ENCODE data around the gene PDHA1.

The PDHA1 gene

DNA sequence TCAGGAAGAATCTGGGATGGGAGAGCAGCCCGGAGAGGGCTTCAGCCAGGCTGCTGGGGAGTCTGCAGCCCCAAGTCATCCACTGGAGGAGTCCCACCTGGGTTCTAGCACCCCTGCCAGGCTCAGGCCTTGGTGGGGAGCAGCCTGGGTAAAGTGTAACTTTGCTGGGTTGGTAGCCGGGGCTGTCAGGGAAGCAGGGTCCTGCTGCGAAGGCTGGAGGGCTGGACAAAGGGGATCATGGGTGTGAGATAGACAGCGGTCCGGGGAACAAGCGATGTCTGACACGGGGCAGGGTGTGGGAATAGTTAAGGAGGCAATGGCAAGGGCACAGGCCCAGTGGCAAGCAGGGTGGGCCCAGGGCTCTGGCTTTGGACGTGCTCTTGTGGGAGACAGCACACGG lies 37.6 kb downstream of the PDHA1 start:
- TF ChIP-seq CTCF (IDR thresholded peaks at IDR 0.05; ENCODE audit: low read depth, low read length): no peak
- H3K9me3 ChIP-seq: no peaks in the 10 kb centered on the region
- no peak for DNase-seq
- no peaks in the 10 kb centered on the region for H3K27me3 ChIP-seq
- no peaks in the 10 kb centered on the region for H3K4me1 ChIP-seq
- H3K36me3 ChIP-seq: no peaks in the 10 kb centered on the region
- H3K4me3 ChIP-seq (ENCODE audit: low read depth, low read length): no peak overlapping the region

DNA sequence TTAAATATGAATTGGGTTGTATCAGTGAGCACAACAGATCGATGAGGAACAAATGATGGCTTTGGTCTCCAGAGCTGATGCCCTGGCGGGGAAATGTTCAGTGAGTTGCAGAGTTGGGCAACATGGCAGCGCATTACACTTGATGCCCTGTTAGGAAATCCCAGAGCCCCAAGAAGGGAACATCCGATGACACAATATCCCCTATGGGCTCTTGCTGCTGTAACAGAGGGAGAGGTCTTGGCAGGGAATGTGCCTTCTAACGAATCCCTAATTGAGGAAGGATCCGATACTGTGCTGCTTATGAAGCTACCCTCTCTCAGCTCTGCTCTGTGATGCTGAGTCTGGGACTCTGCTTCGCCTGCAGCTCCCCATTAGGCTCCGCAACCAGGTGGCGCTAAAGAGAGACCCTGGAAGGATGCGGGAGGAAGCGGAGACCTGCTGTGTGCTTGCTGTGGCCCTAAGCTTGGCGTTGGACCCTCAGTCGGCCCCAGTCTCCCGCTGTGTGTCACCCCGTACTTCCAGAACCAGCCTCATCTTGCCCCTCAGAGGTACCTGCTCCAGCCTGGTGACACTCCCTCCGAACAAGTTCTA lies 38.9 kb downstream of the PDHA1 start:
- Histone ChIP-seq H3K27me3 (no peaks in the 10 kb centered on the region), H3K4me1 (no peaks in the 10 kb centered on the region), H3K36me3 (no peaks in the 10 kb centered on the region), H3K9me3 (no peaks in the 10 kb centered on the region), H3K4me3 (ENCODE audit: low read depth, low read length) (no peak overlapping the region)
- TF ChIP-seq CTCF (IDR thresholded peaks at IDR 0.05; ENCODE audit: low read depth, low read length): peak; percentile 77
- DNase-seq: peak; percentile 72

DNA sequence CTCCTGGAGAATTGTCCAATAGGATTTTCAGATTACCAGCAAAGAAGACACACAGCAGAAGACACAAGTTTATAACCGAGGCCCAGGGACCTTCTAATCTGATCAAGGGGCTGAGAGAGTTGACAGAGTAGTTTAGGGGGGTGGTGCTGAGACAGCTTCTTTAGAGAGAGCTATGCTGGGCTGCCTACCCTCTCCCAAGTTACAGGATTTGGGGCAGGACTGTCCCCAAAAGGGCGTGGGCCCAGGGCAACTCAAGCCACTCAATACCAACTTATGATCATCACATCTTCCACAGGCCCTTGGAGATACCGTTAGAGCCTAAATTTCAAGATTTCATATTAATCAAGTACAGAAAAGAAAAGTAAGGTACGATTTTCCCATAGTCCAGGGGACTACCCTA lies 43.0 kb downstream of the PDHA1 start:
- DNase-seq: no peak
- Histone ChIP-seq H3K4me3 (ENCODE audit: low read depth, low read length) (no peak overlapping the region), H3K36me3 (no peaks in the 10 kb centered on the region), H3K27me3 (no peaks in the 10 kb centered on the region), H3K9me3 (no peaks in the 10 kb centered on the region), H3K4me1 (no peaks in the 10 kb centered on the region)
- TF ChIP-seq CTCF (IDR thresholded peaks at IDR 0.05; ENCODE audit: low read depth, low read length): no peak

DNA sequence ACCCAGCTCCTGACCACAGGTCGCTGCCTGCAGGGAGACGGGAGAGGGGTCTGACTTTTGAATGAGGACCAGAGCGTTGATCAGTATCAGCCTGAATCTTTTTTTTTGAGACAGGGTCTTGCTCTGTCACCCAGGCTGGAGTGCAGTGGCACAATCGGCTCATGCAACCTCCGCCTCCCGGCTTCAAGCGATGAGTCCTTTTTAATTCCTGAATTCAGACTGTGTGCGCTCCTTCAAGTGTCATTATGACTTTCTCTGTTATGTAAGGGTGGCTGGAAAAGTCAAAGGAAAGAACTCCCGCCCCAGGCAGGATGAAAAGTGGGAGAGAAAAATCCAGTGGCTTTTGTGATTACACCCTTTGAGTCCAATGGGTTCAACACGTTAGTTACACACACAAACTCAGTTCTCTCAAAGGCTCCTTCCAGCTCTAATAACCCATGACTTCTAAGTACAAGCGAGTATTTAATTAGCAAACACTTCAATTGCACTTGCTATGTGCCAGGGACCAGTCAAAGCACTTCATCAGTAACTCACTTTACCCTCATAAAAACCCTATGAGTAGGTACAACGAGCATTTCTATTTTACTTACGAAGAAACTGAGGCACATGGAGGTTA lies 44.4 kb downstream of the PDHA1 start:
- Histone ChIP-seq H3K27me3 (no peaks in the 10 kb centered on the region), H3K4me3 (ENCODE audit: low read depth, low read length) (no peak overlapping the region), H3K36me3 (no peaks in the 10 kb centered on the region), H3K4me1 (no peaks in the 10 kb centered on the region), H3K9me3 (no peaks in the 10 kb centered on the region)
- TF ChIP-seq CTCF (IDR thresholded peaks at IDR 0.05; ENCODE audit: low read depth, low read length): no peak
- DNase-seq: no peak

- Histone ChIP-seq H3K36me3 (no peaks in the 10 kb centered on the region), H3K4me1 (no peaks in the 10 kb centered on the region), H3K27me3 (no peaks in the 10 kb centered on the region), H3K9me3 (no peaks in the 10 kb centered on the region), H3K4me3 (ENCODE audit: low read depth, low read length) (no peak overlapping the region)
- no peak for TF ChIP-seq CTCF (IDR thresholded peaks at IDR 0.05; ENCODE audit: low read depth, low read length)
- no peak for DNase-seq
Measured at GRCh38 chrX:19388741-19389140, 45.0 kb downstream of the PDHA1 start.

- DNase-seq: no peak
- H3K9me3 ChIP-seq: no peaks in the 10 kb centered on the region
- H3K4me1 ChIP-seq: no peaks in the 10 kb centered on the region
- H3K4me3 ChIP-seq (ENCODE audit: low read depth, low read length): no peak overlapping the region
- no peaks in the 10 kb centered on the region for H3K36me3 ChIP-seq
- TF ChIP-seq CTCF (IDR thresholded peaks at IDR 0.05; ENCODE audit: low read depth, low read length): no peak
- H3K27me3 ChIP-seq: no peaks in the 10 kb centered on the region
Measured at GRCh38 chrX:19389227-19389845, 45.6 kb downstream of the PDHA1 start.

Measured in BE2C (cell line).